Stimulated activated CD4-positive, alpha-beta T cell treated with anti-CD3 and anti-CD28 coated beads, Interleukin-12 subunit alpha, Interleukin-12 subunit beta, amount 100 ng/mL, for 48 hours (primary cell): ENCODE results near the gene GASK1B.

ENCODE experiments used
- DNase-seq, 3 donors: peaks; one replicate each; pipeline ENCODE4 v3.0.0-alpha.2; 2020; ENCODE audit warnings: low read depth in 2 of 3, low spot score in 1 of 3

GASK1B gene

DNA sequence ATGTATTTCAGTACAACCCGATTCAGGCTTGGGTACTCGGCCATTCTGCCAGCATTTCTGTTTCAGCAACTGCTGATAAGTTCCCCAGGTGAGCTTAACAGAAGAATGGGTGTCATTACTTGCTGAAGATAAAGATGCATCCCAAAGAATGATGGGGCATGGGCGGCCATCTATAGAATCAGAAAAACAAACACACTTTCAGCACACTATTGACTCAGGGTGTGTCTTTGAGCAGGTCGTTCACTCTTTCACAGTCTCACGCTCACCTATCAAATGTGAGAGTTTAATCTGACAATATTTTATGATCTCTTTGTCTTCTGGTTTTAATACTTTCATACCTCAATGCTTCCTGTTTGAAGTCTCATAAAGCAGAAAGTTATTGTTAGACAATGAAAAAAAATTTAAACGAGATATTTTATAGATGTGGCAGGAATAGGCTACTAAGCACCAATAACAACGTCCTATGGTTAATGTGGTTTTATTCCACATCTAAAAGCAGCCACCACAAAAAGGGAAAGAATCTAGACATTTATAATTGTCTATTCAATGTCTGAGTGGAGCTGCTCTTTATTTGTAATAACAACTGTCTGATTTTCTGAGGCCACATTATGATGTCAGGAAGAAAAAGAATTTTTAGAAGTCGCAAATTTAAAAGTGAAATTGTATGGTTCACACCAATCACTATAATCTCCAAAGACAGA lies 17.0 kb downstream of the GASK1B start:
- DNase-seq, result no peak

GRCh38 chr4:158147151-158147550 lies 25.7 kb downstream of the GASK1B start:
- DNase-seq, result no peak

- no peak for DNase-seq
Observed at GRCh38 chr4:158146736-158147135, 26.1 kb downstream of the GASK1B start.

GRCh38 chr4:158139086-158139485 lies 33.7 kb downstream of the GASK1B start:
- no peak for DNase-seq

GRCh38 chr4:158134222-158134621 lies 38.6 kb downstream of the GASK1B start:
- no peak for DNase-seq

GRCh38 chr4:158133551-158133950 lies 39.3 kb downstream of the GASK1B start:
- no peak for DNase-seq

DNA sequence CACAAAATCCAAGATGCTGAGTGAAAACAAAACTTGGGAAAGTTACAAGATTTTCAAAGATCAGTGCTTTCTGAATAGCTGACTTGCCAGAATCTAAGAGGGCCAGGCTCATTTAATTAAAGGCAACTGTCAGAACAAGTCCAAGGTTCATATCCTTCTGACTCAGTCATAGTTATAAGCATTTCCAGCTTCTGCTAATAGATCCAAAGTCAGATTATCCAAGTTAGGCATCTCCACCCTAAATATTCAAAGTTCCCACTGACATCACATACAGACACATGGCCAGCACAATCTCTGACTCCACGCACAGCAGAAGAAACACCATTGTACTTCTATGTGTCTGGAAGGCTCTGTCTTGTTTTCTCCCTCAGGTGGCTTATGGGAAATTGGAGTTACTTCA lies 41.8 kb downstream of the GASK1B start:
- no peak for DNase-seq

GRCh38 chr4:158130204-158130603 lies 42.6 kb downstream of the GASK1B start:
- DNase-seq, result no peak

DNA sequence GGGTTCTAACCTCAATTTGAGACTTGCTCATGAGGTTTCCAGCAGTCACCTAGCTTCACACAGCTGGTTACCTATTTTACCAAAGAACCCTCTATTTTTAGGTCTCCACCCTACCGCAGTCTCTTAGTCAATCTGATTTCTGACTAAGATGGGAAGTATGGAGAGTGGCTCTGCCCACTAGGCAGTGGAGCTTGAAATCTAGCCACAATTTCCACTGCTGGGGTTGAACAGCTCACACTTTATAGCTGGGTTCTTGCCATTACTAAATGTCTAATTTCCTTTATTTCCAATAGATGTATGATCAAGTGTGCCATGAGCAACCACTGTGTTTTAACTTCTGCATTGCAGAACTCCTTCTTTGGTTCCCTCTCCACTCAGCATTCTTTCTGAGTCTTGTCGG lies 43.1 kb downstream of the GASK1B start:
- DNase-seq, result no peak

DNA sequence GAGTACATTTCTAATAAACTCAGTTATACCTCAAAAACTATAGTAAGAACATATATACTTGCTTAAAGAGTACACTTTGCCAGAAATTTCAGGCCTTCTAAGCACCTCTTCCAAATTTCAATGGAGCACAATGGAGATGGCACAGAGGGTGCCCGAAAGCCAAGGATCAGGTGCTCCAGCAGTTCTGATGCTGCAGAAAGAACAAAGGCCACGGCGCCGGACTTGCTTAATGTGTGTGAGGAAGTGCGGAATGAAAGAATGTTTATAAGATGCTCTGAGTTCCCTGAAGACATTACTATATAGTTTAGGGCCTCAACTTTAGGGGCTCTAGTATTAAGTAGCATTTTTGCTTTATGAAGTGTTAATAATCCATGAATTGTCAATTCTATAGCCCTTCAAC lies 44.3 kb downstream of the GASK1B start:
- DNase-seq, result no peak

DNA sequence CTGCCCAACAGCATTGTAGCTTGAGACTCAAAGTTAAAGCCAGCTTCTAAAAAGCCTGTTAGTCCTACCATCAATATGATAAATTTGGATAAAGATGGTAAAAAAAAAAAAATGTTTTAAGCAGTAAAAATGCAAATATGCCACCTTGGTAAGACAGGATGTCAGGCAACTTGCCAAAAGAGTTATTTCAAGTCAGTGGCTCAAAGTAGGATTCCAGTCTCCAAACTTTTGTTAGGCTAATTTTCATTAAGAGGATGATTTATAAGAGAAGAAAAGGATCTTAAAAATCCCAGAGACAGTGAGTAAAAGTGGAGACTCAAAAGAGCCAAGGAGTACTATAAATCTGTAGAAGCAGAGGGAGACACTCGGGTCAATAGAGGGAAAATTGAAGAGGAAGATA lies 47.5 kb downstream of the GASK1B start:
- no peak for DNase-seq
